Breast epithelium (tissue), 4 donors: ENCODE data around the gene JAGN1. TPM values are rescaled to one million over a fixed set of nuclear protein-coding genes. Genes with fewer than 3 reads are reported as not detected.

Experiments
- DNase-seq, 2 donors: peaks; one replicate each; pipeline ENCODE4 v3.0.0-alpha.2; 2019; ENCODE audit warnings: low spot score in 2 of 2
- H3K27ac ChIP-seq, 2 donors: fragments of 200-600 bp; sonication (generic) in 1 of 2; one replicate each; pipeline ENCODE4 v1.5.1; 2016 to 2019; ENCODE audit warnings: mild to moderate bottlenecking in 1 of 2
- H3K27me3 ChIP-seq, 2 donors: fragments of 200-600 bp; sonication (generic) in 1 of 2; one replicate each; pipeline versions ENCODE4 v1.5.1 to v1.6.0; 2017 to 2019; ENCODE audit warnings: control low read depth in 1 of 2, mild to moderate bottlenecking in 1 of 2
- H3K36me3 ChIP-seq: fragments of 200-600 bp; one replicate; pipeline ENCODE4 v1.5.1; 2019
- H3K4me1 ChIP-seq, 2 donors: fragments of 200-600 bp; sonication (generic); one replicate each; pipeline ENCODE4 v1.5.1; 2016 to 2019; ENCODE audit warnings: control low read depth in 1 of 2
- H3K4me3 ChIP-seq, 3 donors: fragments of 200-600 bp; sonication (generic); 1 replicate in 2 of 3; 2 replicates in 1 of 3; pipeline ENCODE4 v1.5.1; 2016 to 2019; ENCODE audit warnings: mild to moderate bottlenecking in 3 of 3, moderate library complexity in 2 of 3
- H3K9me3 ChIP-seq, 2 donors: fragments of 200-600 bp; sonication (generic) in 1 of 2; one replicate each; pipeline ENCODE4 v1.5.1; 2016 to 2019; ENCODE audit warnings: control low read depth in 1 of 2
- POLR2A ChIP-seq: fragments of 450-650 bp; IDR thresholded peaks from one replicate; pipeline ENCODE4 v1.6.1; 2016; ENCODE audit warnings: antibody characterized with exemption, mild to moderate bottlenecking, moderate library complexity
- POLR2AphosphoS5 ChIP-seq, 3 donors: sonication (generic); formaldehyde crosslinking; IDR thresholded peaks; one replicate each; pipeline ENCODE4 v1.6.1; 2017; ENCODE audit warnings: antibody characterized with exemption in 3 of 3
- intact Hi-C: fragments of 100-400 bp; cut with DNase I; formaldehyde crosslinking; loops from one replicate; pipeline ENCODE4 v1.15.1; 2023; ENCODE audit warnings: low total_unique reads
- total RNA-seq, 3 donors: library from RNA; depleted of rRNA; stranded (reverse); fragments of >200 nt; gene quantifications; one replicate each; pipeline ENCODE4 v1.1.0, GENCODE V29; 2016
- TF ChIP-seq, protein P1 (sequence below), 3 donors: fragments of 450-650 bp; IDR thresholded peaks; one replicate each; pipeline ENCODE4 v1.5.1; 2016 to 2017; ENCODE audit warnings: antibody characterized with exemption in 3 of 3, mild to moderate bottlenecking in 3 of 3, moderate library complexity in 3 of 3

JAGN1 gene
- 10 to 100 TPM; 34.1 to 73.1 (median 56.5) TPM for total RNA-seq

- H3K9me3 ChIP-seq = no peaks in the 10 kb centered on the region
- peak; percentile 84 to 90 for DNase-seq
- H3K4me1 ChIP-seq = no peaks in the 10 kb centered on the region
- intact Hi-C loops = no loop called here
- TF ChIP-seq POLR2A (peak; percentile 86), POLR2AphosphoS5 (IDR thresholded peaks at IDR 0.05) (peak; percentile 82 to 95 (median 88))
- TF ChIP-seq, protein P1, sequence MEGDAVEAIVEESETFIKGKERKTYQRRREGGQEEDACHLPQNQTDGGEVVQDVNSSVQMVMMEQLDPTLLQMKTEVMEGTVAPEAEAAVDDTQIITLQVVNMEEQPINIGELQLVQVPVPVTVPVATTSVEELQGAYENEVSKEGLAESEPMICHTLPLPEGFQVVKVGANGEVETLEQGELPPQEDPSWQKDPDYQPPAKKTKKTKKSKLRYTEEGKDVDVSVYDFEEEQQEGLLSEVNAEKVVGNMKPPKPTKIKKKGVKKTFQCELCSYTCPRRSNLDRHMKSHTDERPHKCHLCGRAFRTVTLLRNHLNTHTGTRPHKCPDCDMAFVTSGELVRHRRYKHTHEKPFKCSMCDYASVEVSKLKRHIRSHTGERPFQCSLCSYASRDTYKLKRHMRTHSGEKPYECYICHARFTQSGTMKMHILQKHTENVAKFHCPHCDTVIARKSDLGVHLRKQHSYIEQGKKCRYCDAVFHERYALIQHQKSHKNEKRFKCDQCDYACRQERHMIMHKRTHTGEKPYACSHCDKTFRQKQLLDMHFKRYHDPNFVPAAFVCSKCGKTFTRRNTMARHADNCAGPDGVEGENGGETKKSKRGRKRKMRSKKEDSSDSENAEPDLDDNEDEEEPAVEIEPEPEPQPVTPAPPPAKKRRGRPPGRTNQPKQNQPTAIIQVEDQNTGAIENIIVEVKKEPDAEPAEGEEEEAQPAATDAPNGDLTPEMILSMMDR (IDR thresholded peaks at IDR 0.05) = no peak
- no peaks in the 10 kb centered on the region for H3K27me3 ChIP-seq
- H3K36me3 ChIP-seq = peaks cover 5% of the 10 kb centered on the region
- peak within 1 kb of the TSS; percentile 78 to 100 (median 97) for H3K4me3 ChIP-seq
- peak within 1 kb of the TSS; percentile 99 to 100 for H3K27ac ChIP-seq
Observed at GRCh38 chr3:9890249-9891071, at the start of gene JAGN1. JAGN1 (plus strand) TSS chr3:9890610; CDS start chr3:9890723, 113 bp downstream.

DNA sequence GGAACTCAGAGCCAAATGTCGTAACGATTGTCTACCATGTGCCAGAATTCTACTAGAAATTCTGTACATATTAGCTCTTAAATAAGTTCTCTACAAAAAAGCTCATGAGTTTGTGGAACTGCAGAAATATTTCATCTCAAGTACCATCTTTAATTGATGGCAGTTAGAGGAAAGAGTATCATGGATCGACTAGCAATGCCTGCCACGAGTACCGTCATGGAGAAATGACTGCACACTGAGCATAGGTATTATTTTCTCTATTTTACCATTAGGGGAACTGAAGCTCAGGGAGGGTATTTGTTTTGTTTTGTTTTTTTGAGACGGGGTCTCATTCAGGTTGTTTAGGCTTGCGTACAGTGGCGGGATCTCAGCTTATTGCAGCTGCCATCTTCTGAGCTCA lies 49.4 kb upstream of the JAGN1 start:
- H3K36me3 ChIP-seq = no peaks in the 10 kb centered on the region
- DNase-seq = no peak
- no peak overlapping the region for H3K4me3 ChIP-seq
- intact Hi-C loops = loop anchor here (10.0 kb wide), 1 partner anchor 104 kb away; no protein-coding TSS in a partner anchor
- no peak for TF ChIP-seq POLR2A
- TF ChIP-seq POLR2AphosphoS5 (IDR thresholded peaks at IDR 0.05) = no peak
- TF ChIP-seq, protein P1 (IDR thresholded peaks at IDR 0.05) = no peak
- no peak overlapping the region for H3K27ac ChIP-seq
- no peaks in the 10 kb centered on the region for H3K27me3 ChIP-seq
- H3K4me1 ChIP-seq = peaks cover 0 to 3% of the 10 kb centered on the region in 2 donors
- H3K9me3 ChIP-seq = no peaks in the 10 kb centered on the region

DNA sequence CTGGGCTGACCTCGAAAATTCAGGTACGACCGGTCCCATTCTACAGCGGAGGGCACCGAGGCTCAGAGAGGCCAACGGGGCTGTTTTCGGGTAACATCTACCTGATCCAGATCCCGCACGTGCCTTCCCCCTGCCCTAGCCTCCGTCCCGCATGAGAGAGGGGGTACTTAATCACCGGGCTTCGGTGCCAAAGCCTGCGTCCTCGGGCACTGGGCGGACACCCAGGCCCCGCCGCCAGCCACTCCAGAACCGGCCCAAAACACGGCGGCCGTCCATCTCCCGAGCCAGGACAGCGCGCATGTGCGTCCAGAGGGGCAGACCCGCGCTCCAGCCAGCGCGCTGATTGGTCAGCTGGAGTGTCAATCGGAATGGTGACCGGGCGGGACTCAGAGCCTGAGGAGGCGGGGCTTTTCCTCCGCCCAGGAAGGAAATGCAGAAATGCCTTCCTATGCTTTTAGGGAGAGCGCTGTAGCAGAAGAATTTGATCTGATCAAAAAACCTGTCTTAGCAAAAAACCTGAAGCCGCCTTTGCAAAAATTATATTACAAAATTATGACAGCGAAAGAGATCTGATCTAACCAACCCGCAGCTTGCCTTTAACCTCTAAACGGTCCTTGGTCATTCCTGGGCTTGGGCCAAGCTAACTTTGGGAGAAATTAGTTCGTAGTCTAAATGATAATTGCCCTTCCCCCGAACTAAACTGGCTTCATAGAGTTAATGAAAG lies 46.5 kb upstream of the JAGN1 start, which contains the start of gene RPUSD3:
TSS of gene RPUSD3 (minus strand) at position 294 of the 724 bp plus-strand sequence. CDS start at position 276, 18 bp downstream.
- intact Hi-C loops = loop anchor here (10.0 kb wide), 1 partner anchor 101 kb away; no protein-coding TSS in a partner anchor
- Histone ChIP-seq H3K9me3 (no peaks in the 10 kb centered on the region), H3K36me3 (no peaks in the 10 kb centered on the region), H3K4me3 (peak within 1 kb of the TSS; percentile 56 to 94 (median 67)), H3K27me3 (no peaks in the 10 kb centered on the region), H3K4me1 (peaks cover 0 to 3% of the 10 kb centered on the region in 2 donors), H3K27ac (peak within 1 kb of the TSS; percentile 75 to 91)
- TF ChIP-seq POLR2A (peak; percentile 64), POLR2AphosphoS5 (IDR thresholded peaks at IDR 0.05) (peak in 1 of 3 donors; percentile 53)
- TF ChIP-seq, protein P1 (IDR thresholded peaks at IDR 0.05) = peak in 1 of 3 donors; percentile 13
- DNase-seq = peak; percentile 95 to 99

- H3K4me1 ChIP-seq = peaks cover 0 to 3% of the 10 kb centered on the region in 2 donors
- no peak overlapping the region for H3K27ac ChIP-seq
- H3K36me3 ChIP-seq = no peaks in the 10 kb centered on the region
- intact Hi-C loops = loop anchor here (10.0 kb wide), 1 partner anchor 99 kb away; no protein-coding TSS in a partner anchor
- TF ChIP-seq POLR2AphosphoS5 (IDR thresholded peaks at IDR 0.05) (no peak), POLR2A (no peak)
- TF ChIP-seq, protein P1 (IDR thresholded peaks at IDR 0.05) = no peak
- no peak for DNase-seq
- H3K9me3 ChIP-seq = no peaks in the 10 kb centered on the region
- no peaks in the 10 kb centered on the region for H3K27me3 ChIP-seq
- no peak overlapping the region for H3K4me3 ChIP-seq
Observed at GRCh38 chr3:9846231-9846630, 44.2 kb upstream of the JAGN1 start.
